ENCODE measurements around the gene SNX3.
"Not testable (repeated sequence)": the region's sequence is repeated elsewhere in the genome, so short reads cannot be mapped to it uniquely, and the experiment has no call there.

Gene SNX3

DNA sequence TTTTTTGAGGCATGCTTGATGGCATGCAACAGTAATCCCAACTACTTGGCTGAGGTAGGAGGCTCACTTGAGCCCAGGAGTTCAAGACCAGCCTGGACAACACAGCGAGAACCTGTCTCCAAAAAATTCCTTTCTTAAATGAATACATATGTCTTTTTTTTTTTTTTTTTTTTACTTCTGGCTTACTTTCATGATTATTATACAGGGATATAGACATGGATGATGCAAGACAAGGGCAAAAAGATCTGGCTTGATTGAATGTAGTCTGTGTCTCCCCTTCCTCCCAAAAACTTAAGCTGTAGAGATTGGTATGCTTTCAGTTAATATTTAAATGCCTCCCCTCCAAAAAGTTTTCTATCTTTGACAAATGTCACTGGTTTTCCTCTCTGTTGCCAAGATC lies 7.6 kb downstream of the SNX3 start:
- no peak overlapping the region for H3K4me3 ChIP-seq (ENCODE audit: low read depth, low read length)
- TF ChIP-seq, protein P1, sequence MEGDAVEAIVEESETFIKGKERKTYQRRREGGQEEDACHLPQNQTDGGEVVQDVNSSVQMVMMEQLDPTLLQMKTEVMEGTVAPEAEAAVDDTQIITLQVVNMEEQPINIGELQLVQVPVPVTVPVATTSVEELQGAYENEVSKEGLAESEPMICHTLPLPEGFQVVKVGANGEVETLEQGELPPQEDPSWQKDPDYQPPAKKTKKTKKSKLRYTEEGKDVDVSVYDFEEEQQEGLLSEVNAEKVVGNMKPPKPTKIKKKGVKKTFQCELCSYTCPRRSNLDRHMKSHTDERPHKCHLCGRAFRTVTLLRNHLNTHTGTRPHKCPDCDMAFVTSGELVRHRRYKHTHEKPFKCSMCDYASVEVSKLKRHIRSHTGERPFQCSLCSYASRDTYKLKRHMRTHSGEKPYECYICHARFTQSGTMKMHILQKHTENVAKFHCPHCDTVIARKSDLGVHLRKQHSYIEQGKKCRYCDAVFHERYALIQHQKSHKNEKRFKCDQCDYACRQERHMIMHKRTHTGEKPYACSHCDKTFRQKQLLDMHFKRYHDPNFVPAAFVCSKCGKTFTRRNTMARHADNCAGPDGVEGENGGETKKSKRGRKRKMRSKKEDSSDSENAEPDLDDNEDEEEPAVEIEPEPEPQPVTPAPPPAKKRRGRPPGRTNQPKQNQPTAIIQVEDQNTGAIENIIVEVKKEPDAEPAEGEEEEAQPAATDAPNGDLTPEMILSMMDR (IDR thresholded peaks at IDR 0.05; ENCODE audit: insufficient read depth, low read length, missing control alignments), result no peak
- ChIA-PET CTCF (interaction anchor here (1.6 to 2.8 kb wide), 2 partner anchors 20 to 239 kb away, joined by 3 to 11 read pairs; no protein-coding TSS in a partner anchor), POLR2A (no interaction called here)
- DNase-seq (ENCODE audit: low read depth, low spot score), result no peak

DNA sequence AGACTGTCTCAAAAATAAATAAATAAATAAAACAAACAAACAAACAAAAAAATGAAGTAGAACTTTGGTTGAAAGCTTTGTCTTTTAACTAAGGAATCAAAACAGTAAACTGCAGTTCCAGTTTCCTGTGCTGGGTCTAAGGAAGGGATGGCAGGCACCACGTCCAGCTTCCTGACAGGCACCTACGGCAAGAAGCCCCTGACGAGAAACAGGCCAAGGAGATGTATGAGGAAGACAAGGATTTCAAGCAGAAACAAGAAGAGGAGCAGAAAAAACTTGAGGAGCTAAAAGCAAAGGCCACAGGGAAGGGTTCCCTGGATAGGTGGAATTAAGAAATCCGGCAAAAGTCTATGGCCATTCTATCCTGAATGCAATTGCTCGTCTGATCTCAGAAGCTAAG lies 8.8 kb downstream of the SNX3 start:
- H3K4me3 ChIP-seq (ENCODE audit: low read depth, low read length), result no peak overlapping the region
- TF ChIP-seq, protein P1 (IDR thresholded peaks at IDR 0.05; ENCODE audit: insufficient read depth, low read length, missing control alignments), result no peak
- no peak for DNase-seq (ENCODE audit: low read depth, low spot score)
- ChIA-PET CTCF (interaction anchor here (0.8 to 2.8 kb wide), 3 partner anchors 19 to 240 kb away, joined by 3 to 11 read pairs (median 3); no protein-coding TSS in a partner anchor), POLR2A (no interaction called here)

DNA sequence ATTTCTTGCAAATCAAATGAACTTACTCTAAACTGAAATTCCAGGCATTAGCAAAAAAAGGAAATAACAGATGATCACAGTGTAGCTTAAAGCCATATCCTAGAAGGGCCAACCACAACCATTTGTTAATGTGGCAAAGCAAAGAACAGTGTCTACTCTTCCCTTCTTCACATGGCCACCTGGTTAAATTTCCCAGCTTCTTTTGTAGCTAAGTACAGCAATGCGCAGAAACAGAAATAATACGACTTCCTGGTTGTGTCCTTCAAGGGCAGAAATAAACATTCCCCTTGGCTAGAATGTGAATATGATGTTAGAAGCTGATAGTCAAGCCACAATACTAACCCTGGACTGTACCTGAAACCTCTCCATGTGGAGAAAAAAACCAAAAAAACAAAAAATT lies 9.6 kb downstream of the SNX3 start:
- CTCF ChIA-PET, result interaction anchor here (0.9 to 2.8 kb wide), 3 partner anchors 9 to 241 kb away, joined by 3 to 11 read pairs (median 3); no protein-coding TSS in a partner anchor
- POLR2A ChIA-PET, result interaction anchor here (0.8 kb wide), 1 partner anchor 10 kb away, joined by 4 read pairs; the partner anchor contains the start of gene SNX3
- DNase-seq (ENCODE audit: low read depth, low spot score), result no peak
- H3K4me3 ChIP-seq (ENCODE audit: low read depth, low read length), result no peak overlapping the region
- TF ChIP-seq, protein P1 (IDR thresholded peaks at IDR 0.05; ENCODE audit: insufficient read depth, low read length, missing control alignments), result no peak

DNA sequence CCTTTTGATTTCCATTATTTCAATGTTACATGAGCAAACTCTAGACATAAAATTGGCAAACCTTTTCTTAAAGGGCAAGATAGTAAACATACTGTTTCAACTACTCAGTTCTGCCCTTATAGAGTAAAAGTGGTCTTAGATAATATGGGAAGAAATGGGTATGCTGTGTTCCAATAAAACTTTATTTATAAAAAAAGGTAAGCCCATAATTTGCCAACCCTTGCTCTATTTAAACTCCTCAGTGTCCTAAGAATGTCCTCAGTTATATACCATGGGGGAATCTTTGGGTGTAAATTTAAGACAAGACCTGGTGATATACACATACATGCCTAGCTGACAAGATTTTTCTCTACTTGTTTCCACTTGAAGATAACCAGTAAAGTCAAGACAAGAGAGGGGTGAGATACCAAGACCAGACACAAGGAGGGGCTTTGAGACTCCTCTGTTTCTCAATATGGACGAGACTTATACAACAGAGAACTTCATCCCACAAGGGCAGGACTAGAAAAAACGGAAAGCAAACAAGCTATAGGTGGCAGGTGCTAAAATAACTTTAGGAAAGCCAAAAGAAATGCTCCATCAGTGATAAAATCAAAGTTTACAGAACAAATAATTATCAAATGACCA lies 10.5 kb downstream of the SNX3 start:
- no peak for DNase-seq (ENCODE audit: low read depth, low spot score)
- H3K4me3 ChIP-seq (ENCODE audit: low read depth, low read length), result no peak overlapping the region
- POLR2A ChIA-PET, result interaction anchor here (0.8 kb wide), 1 partner anchor 11 kb away, joined by 4 read pairs; the partner anchor contains the start of gene SNX3
- CTCF ChIA-PET, result interaction anchor here (0.9 to 1.2 kb wide), 3 partner anchors 8 to 239 kb away, joined by 3 read pairs; no protein-coding TSS in a partner anchor
- TF ChIP-seq, protein P1 (IDR thresholded peaks at IDR 0.05; ENCODE audit: insufficient read depth, low read length, missing control alignments), result no peak

DNA sequence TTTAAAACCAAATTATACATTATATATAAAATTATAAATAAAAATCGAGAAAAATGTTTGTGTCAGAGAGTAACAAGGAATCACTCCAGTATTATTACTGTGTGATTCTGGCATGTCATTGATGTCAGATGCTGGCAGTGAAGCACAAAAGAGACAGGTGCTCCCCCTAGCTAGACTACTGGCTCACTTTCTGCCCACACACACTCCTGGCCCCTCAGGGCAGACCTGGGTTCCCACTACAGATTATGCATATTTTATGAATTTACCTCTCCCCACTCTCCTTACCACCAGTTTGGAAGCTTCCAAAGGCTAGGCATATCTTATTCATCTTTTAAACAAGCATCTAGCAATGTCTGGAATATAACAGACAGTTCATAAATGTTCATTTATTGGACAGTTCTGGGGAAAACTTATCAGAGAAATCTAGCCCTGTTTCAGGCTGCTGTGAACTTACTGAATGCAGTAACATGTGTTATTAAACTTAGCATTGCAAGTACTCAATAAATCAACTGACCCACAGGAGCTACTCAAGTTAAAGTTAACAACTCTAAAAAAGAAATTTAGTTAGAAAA lies 12.8 kb downstream of the SNX3 start:
- H3K4me3 ChIP-seq (ENCODE audit: low read depth, low read length), result no peak overlapping the region
- no peak for DNase-seq (ENCODE audit: low read depth, low spot score)
- CTCF ChIA-PET, result interaction anchor here (2.0 kb wide), 1 partner anchor 244 kb away, joined by 6 read pairs; no protein-coding TSS in a partner anchor
- POLR2A ChIA-PET, result no interaction called here
- TF ChIP-seq, protein P1 (IDR thresholded peaks at IDR 0.05; ENCODE audit: insufficient read depth, low read length, missing control alignments), result no peak

DNA sequence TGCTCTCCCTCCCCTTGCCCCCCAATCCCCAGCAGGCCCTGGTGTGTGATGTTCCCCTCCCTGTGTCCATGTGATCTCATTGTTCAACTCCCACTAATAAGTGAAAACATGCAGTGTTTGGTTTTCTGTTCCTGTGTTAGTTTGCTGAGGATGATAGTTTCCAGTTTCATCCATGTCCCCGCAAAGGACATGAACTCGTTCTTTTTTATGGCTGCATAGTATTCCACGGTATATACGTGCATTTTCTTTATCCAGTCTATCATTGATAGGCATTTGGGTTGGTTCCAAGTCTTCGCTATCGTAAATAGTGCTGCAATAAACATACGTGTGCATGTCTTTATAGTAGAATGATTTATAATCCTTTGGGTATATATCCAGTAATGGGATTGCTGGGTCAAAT lies 15.7 kb downstream of the SNX3 start:
- DNase-seq (ENCODE audit: low read depth, low spot score); CTCF ChIA-PET; POLR2A ChIA-PET; H3K4me3 ChIP-seq (ENCODE audit: low read depth, low read length): not testable (repeated sequence)

All from AG04449 (cell line).